K562 (cell line): ENCODE data around the gene SETX. TPM values are rescaled to one million over a fixed set of nuclear protein-coding genes. Genes with fewer than 3 reads are reported as not detected.

Source experiments
- BRD4 ChIP-seq: fragments of 200-600 bp; sonication (generic); IDR thresholded peaks from 2 replicates; pipeline ENCODE4 v1.6.1; 2017; ENCODE audit warnings: inconsistent platforms
- CSDE1 ChIP-seq, 2 experiments: fragments of 450-650 bp; IDR thresholded peaks; 2 replicates each; pipeline ENCODE4 v1.6.1; 2016; ENCODE audit warnings: mild to moderate bottlenecking in 1 of 2
- EGR1 ChIP-seq: fragments of 450-650 bp; conservative IDR thresholded peaks from 2 replicates; pipeline ENCODE4 v1.6.1; 2017; ENCODE audit warnings: mild to moderate bottlenecking
- GABPB2 ChIP-seq: fragments of 250-450 bp; sonication (Bioruptor Pico); conservative IDR thresholded peaks from 2 replicates; pipeline ENCODE4 v1.5.1; 2021; ENCODE audit warnings: mild to moderate bottlenecking
- KDM5B ChIP-seq: fragments of 200-600 bp; sonication (generic); IDR thresholded peaks from 2 replicates; pipeline ENCODE4 v1.6.1; 2012; ENCODE audit warnings: low read depth, mild to moderate bottlenecking, moderate library complexity, low read length, control low read depth, inconsistent platforms; ENCODE audit not compliant: insufficient replicate concordance
- NCOA2 ChIP-seq, 2 experiments: fragments of 450-650 bp; IDR thresholded peaks; 2 replicates each; pipeline ENCODE4 v1.6.1; 2018; ENCODE audit warnings: mild to moderate bottlenecking in 2 of 2, moderate library complexity in 1 of 2; ENCODE audit not compliant: partially characterized antibody in 2 of 2
- NRF1 ChIP-seq, 2 experiments: fragments of 450-650 bp; IDR thresholded peaks in 1 of 2; conservative IDR thresholded peaks in 1 of 2; 2 replicates each; pipeline ENCODE4 v1.6.1; 2014; ENCODE audit warnings: mild to moderate bottlenecking in 2 of 2
- POLR2G ChIP-seq: fragments of 200-400 bp; formaldehyde crosslinking; IDR thresholded peaks from 2 replicates; pipeline ENCODE4 v1.6.1; 2017; ENCODE audit warnings: low read depth, mild to moderate bottlenecking, antibody characterized with exemption, low read length, moderate library complexity
- RBBP5 ChIP-seq: fragments of 200-600 bp; sonication (generic); IDR thresholded peaks from 2 replicates; pipeline ENCODE4 v1.6.1; 2012; ENCODE audit warnings: borderline replicate concordance, mild to moderate bottlenecking, low read length, control low read depth, inconsistent platforms; ENCODE audit not compliant: insufficient read depth, poor library complexity, severe bottlenecking
- TARDBP ChIP-seq: fragments of 450-650 bp; IDR thresholded peaks from 2 replicates; pipeline ENCODE4 v1.6.1; 2016
- U2AF1 ChIP-seq: fragments of 200-400 bp; formaldehyde crosslinking; optimal IDR thresholded peaks from 2 replicates; pipeline ENCODE3; 2017; ENCODE audit warnings: mild to moderate bottlenecking, low read depth, low read length, moderate library complexity
- ZFX ChIP-seq: sonication (generic); formaldehyde crosslinking; IDR thresholded peaks from 2 replicates; pipeline ENCODE4 v1.8.0; 2022; ENCODE audit warnings: mild to moderate bottlenecking, missing genetic modification reagents, moderate library complexity
- polyA plus RNA-seq, 8 experiments: library from polyadenylated mRNA; depleted of rRNA in 4 of 8; stranded (reverse) in 5 of 8; unstranded in 3 of 8; fragments of >200 nt; fragmentation: Nextera tagmentation in 2 of 8; fragmentation: Illumina TruSeq in 1 of 8; extraction: Ambion mirVana in 2 of 8; extraction: Trizol in 1 of 8; gene quantifications; 2 replicates each; pipeline versions ENCODE4 v1.2.1 to v1.2.3, GENCODE V29; 2011 to 2014; ENCODE audit warnings: inconsistent platforms in 1 of 8, missing spikeins in 1 of 8
- total RNA-seq, 7 experiments: library from RNA; depleted of rRNA in 6 of 7; stranded (reverse); fragments of >200 nt in 6 of 7; fragmentation: Illumina TruSeq in 2 of 7; extraction: Trizol in 2 of 7; gene quantifications; 2 replicates each; pipeline versions ENCODE4 v1.2.1 to v1.2.3, GENCODE V29; 2011 to 2021; ENCODE audit warnings: low replicate concordance in 1 of 7
- TF ChIP-seq, protein P1 (sequence below), 3 experiments: fragments of 200-800 bp in 1 of 3; fragments of 250-450 bp in 1 of 3; fragments of 450-650 bp in 1 of 3; sonication (Bioruptor Pico) in 1 of 3; sonication (Bioruptor generic) in 1 of 3; formaldehyde crosslinking in 1 of 3; IDR thresholded peaks; 2 replicates each; pipeline versions ENCODE4 v1.6.1 to v1.8.0; 2016 to 2022; ENCODE audit warnings: mild to moderate bottlenecking in 2 of 3, missing genetic modification characterization in 2 of 3, missing compliant biosample characterization in 1 of 3, moderate library complexity in 1 of 3
- TF ChIP-seq, protein P2 (sequence below): sonication (generic); formaldehyde crosslinking; IDR thresholded peaks from 2 replicates; pipeline ENCODE4 v1.8.1; 2023; ENCODE audit warnings: mild to moderate bottlenecking, missing genetic modification reagents, moderate library complexity

SETX gene
- total and polyA plus RNA-seq, 9 of the 15 experiments (the other 6 are each of a cell fraction or from before 2014, with no cell fraction given), result 8.7 to 45.7 (median 28.7) TPM

DNA sequence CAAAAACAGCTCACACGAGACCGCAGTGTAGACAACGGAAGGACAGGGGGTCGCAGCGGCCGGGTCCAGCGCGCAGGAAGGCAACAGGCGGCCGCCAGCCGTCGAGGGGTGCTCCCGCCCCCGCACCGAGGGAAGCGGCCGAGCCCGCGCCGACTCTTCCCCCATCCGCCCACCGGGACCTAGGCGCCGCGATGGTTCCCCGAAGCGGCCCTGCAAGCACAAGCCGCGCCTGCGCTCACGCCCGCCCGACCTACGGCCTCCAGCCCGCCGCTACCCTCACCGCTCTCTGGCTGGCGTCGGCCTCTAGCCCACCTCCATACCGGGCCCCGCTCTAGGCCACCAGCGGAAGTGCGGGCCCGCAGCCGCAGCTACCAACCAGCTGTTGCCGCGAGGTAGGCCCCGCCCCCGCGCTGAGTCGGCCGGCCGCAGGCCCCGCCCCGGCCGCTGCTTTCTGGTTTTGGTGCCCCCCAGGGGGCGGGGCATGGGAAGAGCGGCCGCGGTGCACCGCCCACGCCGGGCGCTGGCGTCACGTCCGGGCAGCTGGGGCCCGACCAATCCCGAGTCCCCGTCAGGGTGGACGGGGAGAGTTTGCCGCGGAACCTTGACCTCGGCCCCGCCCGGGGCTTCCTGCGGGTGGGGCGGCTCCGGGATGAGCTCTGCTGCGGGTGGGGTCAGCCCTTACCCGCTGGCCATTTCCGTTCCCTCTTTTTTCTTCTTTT lies at the start of gene SETX (continued):
- TF ChIP-seq EGR1 (peak; percentile 96), CSDE1 (IDR thresholded peaks at IDR 0.05) (no peak; a peak in 1 of 4 replicates), POLR2G (peak; percentile 98), NRF1 (conservative IDR thresholded peaks at IDR 0.05 in 1 of 2, IDR thresholded peaks at IDR 0.05 in 1 of 2) (peak; percentile 81 to 83), RBBP5 (peak; percentile 80), BRD4 (peak; percentile 29; the same call in 1 of the 2 replicates), KDM5B (peak; percentile 93), ZFX (CRISPR knock-in tag) (peak; percentile 96), U2AF1 (peak; percentile 77), TARDBP (no peak), GABPB2 (CRISPR knock-in tag) (no peak), NCOA2 (IDR thresholded peaks at IDR 0.05; ENCODE audit: partially characterized antibody in 2 of 2) (no peak)
- TF ChIP-seq, protein P1, sequence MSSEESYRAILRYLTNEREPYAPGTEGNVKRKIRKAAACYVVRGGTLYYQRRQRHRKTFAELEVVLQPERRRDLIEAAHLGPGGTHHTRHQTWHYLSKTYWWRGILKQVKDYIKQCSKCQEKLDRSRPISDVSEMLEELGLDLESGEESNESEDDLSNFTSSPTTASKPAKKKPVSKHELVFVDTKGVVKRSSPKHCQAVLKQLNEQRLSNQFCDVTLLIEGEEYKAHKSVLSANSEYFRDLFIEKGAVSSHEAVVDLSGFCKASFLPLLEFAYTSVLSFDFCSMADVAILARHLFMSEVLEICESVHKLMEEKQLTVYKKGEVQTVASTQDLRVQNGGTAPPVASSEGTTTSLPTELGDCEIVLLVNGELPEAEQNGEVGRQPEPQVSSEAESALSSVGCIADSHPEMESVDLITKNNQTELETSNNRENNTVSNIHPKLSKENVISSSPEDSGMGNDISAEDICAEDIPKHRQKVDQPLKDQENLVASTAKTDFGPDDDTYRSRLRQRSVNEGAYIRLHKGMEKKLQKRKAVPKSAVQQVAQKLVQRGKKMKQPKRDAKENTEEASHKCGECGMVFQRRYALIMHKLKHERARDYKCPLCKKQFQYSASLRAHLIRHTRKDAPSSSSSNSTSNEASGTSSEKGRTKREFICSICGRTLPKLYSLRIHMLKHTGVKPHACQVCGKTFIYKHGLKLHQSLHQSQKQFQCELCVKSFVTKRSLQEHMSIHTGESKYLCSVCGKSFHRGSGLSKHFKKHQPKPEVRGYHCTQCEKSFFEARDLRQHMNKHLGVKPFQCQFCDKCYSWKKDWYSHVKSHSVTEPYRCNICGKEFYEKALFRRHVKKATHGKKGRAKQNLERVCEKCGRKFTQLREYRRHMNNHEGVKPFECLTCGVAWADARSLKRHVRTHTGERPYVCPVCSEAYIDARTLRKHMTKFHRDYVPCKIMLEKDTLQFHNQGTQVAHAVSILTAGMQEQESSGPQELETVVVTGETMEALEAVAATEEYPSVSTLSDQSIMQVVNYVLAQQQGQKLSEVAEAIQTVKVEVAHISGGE (CRISPR knock-in tag; IDR thresholded peaks at IDR 0.05), result peak; percentile 38 to 96 (median 67); a peak in 3 of 6 replicates
- TF ChIP-seq, protein P2, sequence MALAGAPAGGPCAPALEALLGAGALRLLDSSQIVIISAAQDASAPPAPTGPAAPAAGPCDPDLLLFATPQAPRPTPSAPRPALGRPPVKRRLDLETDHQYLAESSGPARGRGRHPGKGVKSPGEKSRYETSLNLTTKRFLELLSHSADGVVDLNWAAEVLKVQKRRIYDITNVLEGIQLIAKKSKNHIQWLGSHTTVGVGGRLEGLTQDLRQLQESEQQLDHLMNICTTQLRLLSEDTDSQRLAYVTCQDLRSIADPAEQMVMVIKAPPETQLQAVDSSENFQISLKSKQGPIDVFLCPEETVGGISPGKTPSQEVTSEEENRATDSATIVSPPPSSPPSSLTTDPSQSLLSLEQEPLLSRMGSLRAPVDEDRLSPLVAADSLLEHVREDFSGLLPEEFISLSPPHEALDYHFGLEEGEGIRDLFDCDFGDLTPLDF, result 0 out of 2 replicates have a peak, but pooled peaks have one; percentile 62
